ENCODE results near the gene FAM174A. TPM values are rescaled to one million over a fixed set of nuclear protein-coding genes. Genes with fewer than 3 reads are reported as not detected.

FAM174A gene
- total and polyA plus RNA-seq, 2 experiments from 2014 or later, result 37.6 to 37.7 TPM

DNA sequence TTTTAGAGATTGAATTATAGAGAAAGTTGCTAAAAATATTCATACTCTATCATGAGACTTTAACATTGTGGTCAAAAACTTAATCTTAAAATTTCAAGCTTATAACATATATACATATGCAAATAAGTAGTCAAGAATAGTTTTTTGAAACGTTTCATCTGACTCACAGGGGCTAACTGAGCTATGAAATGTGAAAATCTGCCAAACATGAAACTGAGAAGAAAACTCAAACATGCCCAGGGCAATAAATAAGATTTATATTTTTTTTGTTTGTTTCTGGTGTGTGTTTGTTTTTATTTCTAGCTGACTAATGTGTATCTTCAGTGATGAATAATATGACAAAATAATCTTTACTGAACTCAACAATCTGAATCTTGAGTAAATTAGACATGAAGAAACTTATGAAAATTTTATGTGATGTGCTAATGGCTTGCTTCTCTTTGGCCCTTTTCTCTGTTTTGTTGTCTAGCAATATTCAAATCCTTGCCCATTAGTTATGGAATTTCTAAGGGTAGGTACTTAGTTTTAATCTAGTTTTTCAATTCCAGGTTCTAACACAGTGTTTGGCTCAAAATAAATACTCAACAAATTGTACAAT, 99.9 kb downstream of the FAM174A start:
- TF ChIP-seq, protein P1, sequence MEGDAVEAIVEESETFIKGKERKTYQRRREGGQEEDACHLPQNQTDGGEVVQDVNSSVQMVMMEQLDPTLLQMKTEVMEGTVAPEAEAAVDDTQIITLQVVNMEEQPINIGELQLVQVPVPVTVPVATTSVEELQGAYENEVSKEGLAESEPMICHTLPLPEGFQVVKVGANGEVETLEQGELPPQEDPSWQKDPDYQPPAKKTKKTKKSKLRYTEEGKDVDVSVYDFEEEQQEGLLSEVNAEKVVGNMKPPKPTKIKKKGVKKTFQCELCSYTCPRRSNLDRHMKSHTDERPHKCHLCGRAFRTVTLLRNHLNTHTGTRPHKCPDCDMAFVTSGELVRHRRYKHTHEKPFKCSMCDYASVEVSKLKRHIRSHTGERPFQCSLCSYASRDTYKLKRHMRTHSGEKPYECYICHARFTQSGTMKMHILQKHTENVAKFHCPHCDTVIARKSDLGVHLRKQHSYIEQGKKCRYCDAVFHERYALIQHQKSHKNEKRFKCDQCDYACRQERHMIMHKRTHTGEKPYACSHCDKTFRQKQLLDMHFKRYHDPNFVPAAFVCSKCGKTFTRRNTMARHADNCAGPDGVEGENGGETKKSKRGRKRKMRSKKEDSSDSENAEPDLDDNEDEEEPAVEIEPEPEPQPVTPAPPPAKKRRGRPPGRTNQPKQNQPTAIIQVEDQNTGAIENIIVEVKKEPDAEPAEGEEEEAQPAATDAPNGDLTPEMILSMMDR (IDR thresholded peaks at IDR 0.05; ENCODE audit: low read depth, low read length), result no peak
- Histone ChIP-seq H3K9me3 (ENCODE audit: low read depth) (no peaks in the 10 kb centered on the region), H3K4me1 (ENCODE audit: low read depth) (no peaks in the 10 kb centered on the region), H3K27me3 (no peaks in the 10 kb centered on the region), H3K4me3 (no peak overlapping the region), H3K36me3 (no peaks in the 10 kb centered on the region), H3K27ac (no peak overlapping the region)
- DNase-seq (ENCODE audit: low read depth in 1 of 2, low spot score in 1 of 2), result no peak
